Heart right ventricle (tissue), 16 donors: ENCODE measurements around the gene ASB2. TPM values are rescaled to one million over a fixed set of nuclear protein-coding genes. Genes with fewer than 3 reads are reported as not detected.
A peak's percentile ranks its signal among the peaks of the same experiment; 100 is the strongest.

ENCODE experiments used
- ATAC-seq, 8 donors: fragments of 200-7000 bp; cut with Tn5 transposase; one replicate each; pipeline ENCODE4 v1.9.1; 2020; ENCODE audit warnings: mild to moderate bottlenecking in 8 of 8, moderate library complexity in 8 of 8, moderate number of reproducible peaks in 1 of 8
- DNase-seq, 2 donors: peaks; one replicate each; pipeline ENCODE4 v3.0.0-alpha.2; 2020
- H3K27ac ChIP-seq, 10 donors: fragments of 200-600 bp; sonication (generic) in 2 of 10; one replicate each; pipeline versions ENCODE4 v1.5.0 to v1.8.0; 2020 to 2022; ENCODE audit warnings: mild to moderate bottlenecking in 3 of 10
- H3K27me3 ChIP-seq, 7 donors: fragments of 200-600 bp; one replicate each; pipeline ENCODE4 v1.8.0; 2021 to 2022; ENCODE audit warnings: mild to moderate bottlenecking in 2 of 7
- H3K36me3 ChIP-seq, 9 donors: fragments of 200-600 bp; sonication (generic) in 1 of 9; one replicate each; pipeline versions ENCODE4 v1.5.0 to v1.8.0; 2020 to 2022; ENCODE audit warnings: mild to moderate bottlenecking in 2 of 9
- H3K4me1 ChIP-seq, 9 donors: fragments of 200-600 bp; sonication (generic) in 1 of 9; one replicate each; pipeline versions ENCODE4 v1.5.0 to v1.8.0; 2020 to 2022; ENCODE audit warnings: mild to moderate bottlenecking in 4 of 9
- H3K4me3 ChIP-seq, 10 donors: fragments of 200-600 bp; sonication (generic) in 2 of 10; one replicate each; pipeline versions ENCODE4 v1.5.0 to v1.8.0; 2020 to 2022; ENCODE audit warnings: mild to moderate bottlenecking in 7 of 10, moderate library complexity in 2 of 10
- H3K9me3 ChIP-seq, 11 donors: fragments of 200-600 bp in 10 of 11; sonication (generic) in 2 of 11; one replicate each; pipeline versions ENCODE4 v1.5.0 to v1.8.0; 2013 to 2022; ENCODE audit warnings: mild to moderate bottlenecking in 2 of 11, control low read depth in 1 of 11, moderate library complexity in 1 of 11
- CTCF ChIP-seq, 9 donors: fragments of 200-600 bp; sonication (generic) in 2 of 9; IDR thresholded peaks; one replicate each; pipeline versions ENCODE4 v1.5.0 to v1.8.0; 2021 to 2022; ENCODE audit warnings: antibody characterized with exemption in 9 of 9, mild to moderate bottlenecking in 5 of 9, moderate library complexity in 1 of 9
- WGBS, 2 donors: extraction: QIAGEN DNeasy Blood & Tissue Kit; methylation state at CpG; one replicate each; pipeline ENCODE4 v1.1.7; 2013; ENCODE audit warnings: inconsistent platforms in 1 of 2; 5-methylcytosine and 5-hydroxymethylcytosine counted together
- intact Hi-C, 10 donors: fragments of 100-400 bp; cut with DNase I; formaldehyde crosslinking; loops; one replicate each; pipeline versions ENCODE4 v1.11.1 to v1.14.2; 2022
- polyA plus RNA-seq, 2 donors: library from polyadenylated mRNA; stranded (reverse); fragments of 200-250 nt; gene quantifications; one replicate each; pipeline ENCODE4 v1.2.3, GENCODE V29; 2013
- total RNA-seq, 10 donors: library from RNA; stranded (reverse); fragmentation: NEBNext Ultra II Directional in 3 of 10; extraction: Animal tissue kit (Norgen Biotek cat#: 25700) in 3 of 10; gene quantifications; one replicate each; pipeline versions ENCODE4 v1.2.1 to v1.2.4, GENCODE V29; 2021 to 2023
- donor health status: Arrhythmogenic right ventricular cardiomyopathy.
- donor health status: ischemic (EF 13 %, LVEDD 7.1; RV severe dilation, severe dysfunction).
- donor health status: healthy with polysubstance abuse.
- donor health status: DM: no; HTN: yes; CAD: no.
- donor health status: DM: no; HTN: no; CAD: no.
- donor health status: ischemic (EF 25% LVEDD 6.9; RV normal size, moderate dysfunction).
- donor health status: ischemic (EF 25% LVEDD 5.7; RV mildly dilated, moderate dysfunction).
- donor health status: healthy.
- donor health status: DM: yes; HTN: yes; CAD: no.
- donor health status: Ischemic cardiomyopathy.
- donor health status: ischemic (EF 35%, LVEDD 5.7; RV mildly dilated, moderate dysfunction).
- donor health status: nonischemic (EF 11% LVEDD 7.7; RV severe dilation, severe dysfunction).
- donor health status: DM: yes; HTN: yes; CAD: no.
- donor health status: PGD.
- donor health status: ischemic (EF 29% LVEDD 5.4; RV normal size, mild dysfunction).
- donor health status: nonischemic (EF 23%, LVEDD 6.1; RV moderate dilation, normal function).

ASB2 gene
- total and polyA plus RNA-seq, 12 donors: 19.6 to 374 (median 168) TPM

GRCh38 chr14:94014382-94014781, 38.0 kb upstream of the ASB2 start:
- no peak for ATAC-seq
- Histone ChIP-seq H3K4me1 (peaks cover 0 to 6% (median 0%) of the 10 kb centered on the region in 9 donors), H3K4me3 (no peak overlapping the region), H3K9me3 (no peaks in the 10 kb centered on the region), H3K27ac (no peak overlapping the region), H3K36me3 (no peaks in the 10 kb centered on the region), H3K27me3 (peaks cover 0 to 9% (median 0%) of the 10 kb centered on the region in 7 donors)
- 70 to 82% methylated on average over 6 of the region's 6 CpGs for WGBS, 2 donors
- intact Hi-C loops: no loop called here
- no peak for TF ChIP-seq CTCF (IDR thresholded peaks at IDR 0.05)
- DNase-seq: no peak

- DNase-seq (no peak), ATAC-seq (no peak)
- no peak for TF ChIP-seq CTCF (IDR thresholded peaks at IDR 0.05)
- H3K27ac ChIP-seq: no peak overlapping the region
- H3K4me1 ChIP-seq: peaks cover 0 to 6% (median 0%) of the 10 kb centered on the region in 9 donors
- H3K9me3 ChIP-seq: no peaks in the 10 kb centered on the region
- no peaks in the 10 kb centered on the region for H3K36me3 ChIP-seq
- H3K27me3 ChIP-seq: peaks cover 0 to 9% (median 0%) of the 10 kb centered on the region in 7 donors
- intact Hi-C loops: no loop called here
- 44 to 59% methylated on average over 2 of the region's 2 CpGs for WGBS, 2 donors
- no peak overlapping the region for H3K4me3 ChIP-seq
These were observed 35.4 kb upstream of the ASB2 start for GRCh38 chr14:94011795-94012194.

GRCh38 chr14:94010625-94011024, 34.3 kb upstream of the ASB2 start:
- WGBS, 2 donors: 82 to 94% methylated on average over 6 of the region's 6 CpGs
- Histone ChIP-seq H3K9me3 (no peaks in the 10 kb centered on the region), H3K27ac (no peak overlapping the region), H3K4me3 (no peak overlapping the region), H3K36me3 (no peaks in the 10 kb centered on the region), H3K27me3 (peaks cover 0 to 13% (median 0%) of the 10 kb centered on the region in 7 donors), H3K4me1 (peaks cover 0 to 6% (median 0%) of the 10 kb centered on the region in 9 donors)
- ATAC-seq (no peak), DNase-seq (no peak)
- no peak for TF ChIP-seq CTCF (IDR thresholded peaks at IDR 0.05)
- intact Hi-C loops: no loop called here

GRCh38 chr14:94009767-94010166, 33.4 kb upstream of the ASB2 start:
- peak in 4 of 8 donors; percentile 21 to 55 (median 30) for ATAC-seq

More at GRCh38 chr14:94009767-94010166, 33.4 kb upstream of the ASB2 start:
- intact Hi-C loops: loop anchor here in 2 of 10 donors (10.0 kb wide), 1 partner anchor 355 kb away; no protein-coding TSS in a partner anchor
- Histone ChIP-seq H3K4me1 (peaks cover 0 to 6% (median 0%) of the 10 kb centered on the region in 9 donors), H3K27ac (no peak overlapping the region), H3K4me3 (no peak overlapping the region), H3K9me3 (no peaks in the 10 kb centered on the region), H3K36me3 (no peaks in the 10 kb centered on the region), H3K27me3 (peaks cover 0 to 18% (median 0%) of the 10 kb centered on the region in 7 donors)
- TF ChIP-seq CTCF (IDR thresholded peaks at IDR 0.05): no peak
- WGBS, 2 donors: 16 to 33% methylated on average over 4 of the region's 4 CpGs
- no peak for DNase-seq
